Activated CD8-positive, alpha-beta memory T cell treated with anti-CD3 and anti-CD28 coated beads, Interleukin-2, amount 50 U/mL, for 1 hour (primary cell): ENCODE results near the gene KRT14.
"Not testable (repeated sequence)": the region's sequence is repeated elsewhere in the genome, so short reads cannot be mapped to it uniquely, and the experiment has no call there.

ENCODE experiments used
- DNase-seq: peaks from one replicate; pipeline ENCODE4 v3.0.0-alpha.2; 2020; ENCODE audit errors: extremely low read depth

KRT14 gene

DNA sequence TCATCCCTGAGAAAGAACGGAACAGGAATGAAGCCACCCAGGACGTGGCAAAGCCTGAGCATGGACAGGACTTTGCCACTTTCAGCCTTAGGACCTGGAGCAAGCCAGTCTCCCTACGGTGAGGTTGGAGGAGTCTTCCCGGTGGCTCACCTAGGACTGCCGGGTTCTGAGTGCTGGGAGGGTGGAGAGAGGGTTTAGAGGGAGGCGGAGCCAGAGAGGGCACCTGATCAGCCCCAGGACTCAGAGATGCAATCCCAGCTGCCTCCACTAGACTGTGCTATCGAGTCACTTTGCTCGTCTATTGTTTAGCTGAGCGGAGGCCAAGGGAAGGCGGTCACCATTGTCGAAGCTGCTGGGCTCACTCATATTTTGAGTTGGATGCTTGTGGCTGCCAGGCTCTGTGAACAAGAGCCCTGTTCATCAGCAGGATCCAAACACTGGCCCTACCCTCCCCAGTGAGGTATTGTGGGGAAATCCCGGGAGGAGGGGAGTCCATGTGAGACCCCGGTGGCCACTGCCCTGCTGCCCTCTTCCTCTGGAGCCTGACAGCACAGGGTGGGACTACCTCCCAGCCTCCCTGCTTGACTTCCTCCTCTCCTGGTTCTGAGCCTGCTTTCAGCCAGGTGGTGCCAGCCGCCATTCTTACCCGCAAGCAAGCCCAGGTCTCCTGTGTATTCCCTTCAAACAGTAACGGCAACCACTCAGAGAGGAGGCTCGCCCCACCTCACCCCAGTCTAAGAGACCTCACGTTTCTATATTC, 7.0 kb downstream of the KRT14 start:
- DNase-seq: no peak

- no peak for DNase-seq
Measured at GRCh38 chr17:41578971-41579370, 7.7 kb downstream of the KRT14 start.

- no peak for DNase-seq
Measured at GRCh38 chr17:41578538-41578937, 8.2 kb downstream of the KRT14 start.

DNA sequence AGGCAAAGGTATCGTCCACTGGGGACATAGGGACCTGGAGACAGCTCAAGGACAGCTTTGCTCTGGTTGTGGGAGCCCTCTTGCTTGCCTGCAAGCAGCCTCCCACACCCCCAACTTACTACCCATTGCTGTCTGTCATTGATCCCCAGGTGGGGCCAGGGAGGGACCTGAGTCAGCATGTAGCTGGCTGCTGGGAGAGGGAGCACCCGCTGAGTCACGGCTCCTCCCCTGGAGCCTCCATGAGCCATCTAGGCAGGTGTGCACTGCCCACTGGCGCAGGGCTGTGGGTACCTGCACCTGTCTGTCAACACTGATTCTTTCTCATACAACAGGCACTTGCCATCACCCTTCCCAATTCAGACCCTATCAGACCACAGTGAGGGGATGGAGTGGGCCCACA, 10.0 kb downstream of the KRT14 start:
- DNase-seq: not testable (repeated sequence)

DNA sequence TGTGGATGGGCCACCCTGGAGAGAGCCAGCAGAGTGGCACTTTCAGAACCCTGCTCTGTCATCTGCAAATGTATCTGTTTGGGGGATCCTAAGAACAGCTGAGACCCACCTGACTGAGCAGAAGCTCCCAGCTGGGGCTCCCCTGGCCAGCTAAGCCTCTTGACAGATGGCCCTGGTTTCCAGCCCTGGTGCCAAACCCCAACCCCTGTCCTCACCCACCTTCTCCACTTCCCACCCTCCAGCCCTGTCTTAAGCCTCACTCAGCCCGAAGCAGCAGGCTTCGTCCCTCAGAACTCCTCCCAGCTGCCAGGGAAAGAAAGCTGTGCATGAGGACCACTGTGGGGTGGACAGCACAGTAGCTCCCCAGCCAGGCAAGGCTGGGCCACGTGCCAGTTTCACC, 11.4 kb downstream of the KRT14 start:
- no peak for DNase-seq

DNA sequence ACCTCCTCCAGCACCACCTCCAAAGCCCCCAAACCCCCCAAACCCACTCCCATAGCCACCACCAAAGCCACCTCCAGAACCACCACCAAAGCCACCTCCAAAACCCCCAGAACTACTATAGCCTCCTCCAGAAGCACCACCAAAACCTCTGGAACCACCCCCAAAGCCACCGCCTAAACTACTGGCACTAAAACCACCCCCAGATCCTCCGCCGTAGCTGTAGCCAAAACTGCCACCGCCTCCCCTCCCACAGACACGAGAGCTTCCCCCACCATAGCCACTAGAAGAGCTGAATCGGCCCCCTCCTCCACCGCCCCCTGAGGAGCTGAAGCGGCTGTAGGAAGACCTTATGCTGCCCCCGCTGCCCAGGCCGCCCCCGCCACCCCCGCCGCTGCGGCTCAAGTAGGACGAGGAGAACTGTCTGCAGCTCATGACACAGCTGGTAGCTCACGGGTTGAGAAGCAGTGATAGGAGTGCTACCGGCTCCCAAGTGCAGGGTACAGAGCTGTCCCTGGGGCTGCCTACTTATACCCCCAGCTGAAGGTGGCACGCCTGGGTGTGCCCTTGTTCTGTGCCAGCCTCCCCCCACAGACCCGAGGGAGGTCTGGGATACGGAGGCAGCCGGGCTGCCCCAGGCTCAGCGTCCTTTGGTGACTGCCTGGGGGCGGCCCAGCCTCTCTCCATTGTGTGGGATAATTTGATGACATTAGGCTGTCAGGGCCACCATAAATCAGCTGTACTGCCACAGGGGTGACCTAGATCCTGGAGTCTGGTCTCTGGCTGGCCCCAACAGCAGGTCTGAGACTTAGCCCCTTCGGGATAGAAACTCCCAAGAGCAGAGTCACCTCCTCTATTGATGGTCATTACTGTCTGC, 14.9 kb downstream of the KRT14 start, which contains the start of gene KRT9:
KRT9 (minus strand) TSS at position 499 of the 874 bp plus-strand sequence; CDS start at position 432, 67 bp downstream.
- DNase-seq: no peak

DNA sequence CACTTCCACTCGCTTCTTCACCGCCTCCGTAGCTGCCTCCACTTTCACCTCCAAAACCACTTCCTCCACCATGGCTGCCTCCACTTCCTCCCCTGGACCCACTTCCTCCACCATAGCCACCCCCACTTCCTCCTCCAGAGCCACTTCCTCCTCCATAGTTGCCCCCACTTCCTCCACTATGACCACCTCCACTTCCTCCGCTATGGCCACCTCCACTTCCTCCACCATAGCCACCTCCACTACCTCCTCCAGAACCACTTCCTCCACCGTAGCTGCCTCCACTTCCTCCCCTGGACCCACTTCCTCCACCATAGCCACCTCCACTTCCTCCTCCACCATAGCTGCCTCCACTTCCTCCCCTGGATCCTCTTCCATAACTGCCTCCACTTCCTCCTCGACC, 19.4 kb downstream of the KRT14 start:
- DNase-seq: no peak

- no peak for DNase-seq
Measured at GRCh38 chr17:41565338-41565737, 21.4 kb downstream of the KRT14 start.

GRCh38 chr17:41563607-41564170, 23.0 kb downstream of the KRT14 start:
- DNase-seq: no peak

DNA sequence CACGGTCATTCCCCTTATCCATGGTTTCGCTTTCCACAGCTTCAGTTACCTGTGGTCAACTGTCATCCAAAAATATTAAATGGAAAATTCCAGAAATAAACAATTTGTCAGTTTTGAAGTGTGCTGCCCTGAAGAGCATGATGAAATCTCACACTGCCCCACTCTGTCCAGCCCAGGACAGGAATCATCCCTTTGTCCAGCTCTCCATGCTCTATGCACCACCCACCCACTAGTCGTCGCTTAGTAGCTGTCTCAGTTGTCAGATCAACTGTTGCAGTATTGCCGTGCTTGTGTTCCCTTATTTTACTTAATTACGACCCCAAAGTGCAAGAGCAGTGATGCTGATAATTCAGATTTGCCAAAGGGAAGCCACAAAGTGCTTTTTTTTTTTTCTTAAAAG, 25.1 kb downstream of the KRT14 start:
- no peak for DNase-seq

- no peak for DNase-seq
Measured at GRCh38 chr17:41559548-41559947, 27.1 kb downstream of the KRT14 start.

DNA sequence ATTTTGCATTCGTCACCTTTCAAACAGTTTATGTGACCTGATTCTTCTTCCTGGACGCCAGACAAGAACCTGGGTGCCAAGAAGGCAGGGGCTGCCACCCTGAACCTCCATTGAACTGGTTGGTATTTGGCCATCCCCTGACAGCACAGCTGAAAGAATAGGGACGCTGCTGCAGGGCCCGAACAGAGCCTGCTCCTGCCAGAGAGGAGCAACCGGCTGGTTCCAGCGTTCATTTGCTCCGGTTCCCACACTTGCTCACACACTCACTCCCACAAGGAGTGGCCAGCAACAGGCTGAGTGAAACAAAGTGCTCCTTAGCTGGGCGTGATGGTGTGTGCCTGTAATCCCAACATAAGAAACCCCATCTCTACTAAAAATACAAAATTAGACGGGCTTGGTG, 29.8 kb downstream of the KRT14 start:
- DNase-seq: no peak

- no peak for DNase-seq
Measured at GRCh38 chr17:41556306-41556705, 30.4 kb downstream of the KRT14 start.

DNA sequence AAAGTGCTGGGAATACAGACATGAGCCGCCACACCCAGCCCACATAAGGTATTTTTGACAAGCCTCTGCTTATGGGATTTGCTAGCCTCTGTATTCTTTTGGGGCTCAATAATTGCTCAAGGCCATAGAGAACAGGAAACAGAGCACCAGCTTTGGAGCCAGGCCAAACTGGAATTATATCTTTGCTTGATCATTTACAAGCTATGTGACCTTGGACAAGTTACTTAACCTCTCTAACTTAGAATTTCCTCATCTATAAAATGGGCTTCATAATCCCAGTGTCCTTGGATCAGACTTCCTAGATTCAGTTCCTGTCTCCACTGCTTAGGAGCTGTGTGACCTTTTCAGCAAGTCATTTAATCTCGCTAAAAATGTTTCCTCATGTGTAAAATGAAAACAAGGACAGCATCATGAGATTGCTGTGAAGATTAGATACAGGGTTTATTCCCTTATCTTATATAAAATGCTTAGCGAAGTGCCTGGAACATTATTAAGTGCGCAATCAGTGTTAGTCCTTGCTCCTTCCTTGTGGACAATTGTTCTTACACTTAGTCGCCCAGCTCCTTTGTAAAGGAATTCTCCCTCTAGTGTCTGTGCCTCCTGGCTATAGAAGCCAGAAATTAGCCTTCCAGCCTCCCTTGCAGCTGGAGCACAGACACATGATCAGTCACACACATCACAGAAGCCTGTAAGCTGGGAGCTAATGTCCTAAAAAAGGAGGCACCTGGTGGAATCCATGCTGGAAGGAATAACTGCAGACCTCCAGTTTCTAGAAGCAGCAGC, 31.4 kb downstream of the KRT14 start:
- no peak for DNase-seq

DNA sequence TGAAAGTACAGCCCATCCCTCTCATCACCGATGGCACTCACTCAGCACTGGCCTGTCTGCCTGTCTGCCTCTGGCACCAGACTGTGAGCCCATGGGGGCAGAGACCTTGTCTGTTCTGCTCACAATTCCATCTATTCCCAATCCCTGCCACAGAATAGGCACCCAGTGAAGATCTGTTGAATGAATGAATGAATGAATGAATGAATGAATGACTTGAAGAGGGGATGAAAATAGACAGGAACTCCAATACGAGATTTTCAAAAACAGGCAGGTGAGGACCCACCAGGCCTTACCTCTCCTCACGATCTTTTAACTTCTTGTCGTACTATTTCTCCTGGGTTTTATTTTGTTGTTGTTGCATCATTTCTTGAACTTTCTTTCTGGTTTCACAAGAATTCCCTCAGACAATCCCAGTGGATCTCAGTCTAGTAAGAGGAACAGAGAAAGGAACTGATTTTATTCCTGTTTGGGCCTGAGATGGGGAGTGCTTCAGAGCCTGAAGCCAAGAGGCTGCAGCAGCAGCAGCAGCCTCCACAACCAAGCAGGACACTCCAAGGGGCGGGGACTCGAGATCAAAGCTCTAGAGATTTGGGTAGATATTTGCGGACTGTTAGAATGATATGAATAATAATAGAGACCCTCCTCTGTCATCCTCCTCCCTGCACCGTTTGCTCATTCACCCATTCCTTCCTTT, 32.6 kb downstream of the KRT14 start:
- no peak for DNase-seq

DNA sequence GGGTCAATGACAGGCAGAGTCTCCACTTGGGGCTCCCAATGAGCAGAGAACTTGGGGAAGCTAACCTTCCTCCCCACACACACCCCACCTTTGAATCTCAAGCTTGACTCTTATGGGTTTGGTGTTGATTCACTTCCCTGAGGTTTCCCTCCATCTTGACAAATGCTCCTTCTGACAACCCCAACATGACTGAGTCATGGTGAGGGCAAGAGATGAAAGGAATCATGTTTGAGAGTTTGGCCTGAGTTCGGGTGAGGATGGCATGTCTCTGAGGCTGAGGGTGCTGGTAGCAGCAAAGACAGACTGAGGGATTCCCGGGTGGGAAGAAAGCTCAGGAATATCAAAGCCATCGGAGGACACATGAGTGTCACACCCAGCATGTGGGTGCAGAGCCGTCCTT, 33.5 kb downstream of the KRT14 start:
- no peak for DNase-seq

DNA sequence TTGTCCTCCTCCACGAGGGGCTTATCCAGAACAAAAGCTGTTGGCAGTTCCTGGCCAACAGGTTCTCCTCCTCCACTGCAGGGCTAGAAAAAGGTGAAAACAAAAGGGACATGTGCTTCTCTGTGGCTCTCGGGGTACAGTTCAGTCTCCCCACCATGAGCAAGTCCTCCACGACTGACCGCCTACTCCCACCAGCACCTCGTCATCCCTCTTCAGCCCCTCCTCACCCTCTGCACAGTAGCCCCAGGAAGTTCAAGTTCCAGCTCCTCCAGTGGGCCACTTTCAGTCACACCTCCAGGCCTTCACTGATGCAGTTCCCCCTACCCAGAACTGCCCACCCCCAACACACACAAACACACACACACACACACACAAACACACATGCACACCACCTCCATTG, 34.2 kb downstream of the KRT14 start:
- no peak for DNase-seq

DNA sequence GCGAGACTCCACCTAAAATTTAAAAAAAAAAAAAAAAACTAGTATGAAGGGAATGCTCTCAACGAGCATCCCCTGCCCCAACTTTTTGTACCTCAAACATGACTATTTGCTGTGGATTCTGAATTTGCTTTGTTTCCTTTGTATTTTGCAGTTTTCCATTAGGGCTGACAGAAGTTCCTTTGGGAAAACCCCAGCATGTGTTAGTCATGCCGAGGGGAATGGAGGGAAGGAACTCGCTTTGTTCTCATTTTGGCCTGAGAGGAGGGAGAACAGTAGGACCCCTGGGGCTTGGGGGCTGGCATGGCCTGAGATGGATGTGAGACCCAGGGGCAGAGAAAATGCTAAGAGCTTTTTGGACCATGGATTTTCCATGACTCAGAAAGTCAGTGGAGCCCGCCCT, 35.3 kb downstream of the KRT14 start:
- DNase-seq: no peak

DNA sequence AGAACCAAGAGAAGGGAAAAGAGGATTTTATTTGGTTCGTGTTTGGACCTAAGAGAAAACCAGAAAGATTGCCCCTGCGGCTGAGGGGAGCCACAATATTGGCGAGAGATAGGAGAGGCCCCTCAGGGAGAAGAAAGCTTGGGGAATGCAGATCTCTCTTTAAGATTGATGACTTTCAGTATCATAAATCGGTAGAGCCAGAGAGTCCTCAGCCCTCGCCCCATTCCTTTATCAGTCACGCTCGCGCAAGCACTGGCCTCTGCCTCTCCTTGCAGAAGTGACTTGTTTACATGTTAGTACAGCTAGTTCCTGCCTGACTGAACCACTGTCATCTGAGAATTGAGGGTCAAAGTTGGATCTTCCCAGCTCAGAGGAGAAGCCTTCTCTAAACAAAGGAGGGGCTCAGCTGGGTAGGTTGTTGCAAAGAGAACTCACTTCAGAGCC, 37.1 kb downstream of the KRT14 start:
- DNase-seq: no peak

DNA sequence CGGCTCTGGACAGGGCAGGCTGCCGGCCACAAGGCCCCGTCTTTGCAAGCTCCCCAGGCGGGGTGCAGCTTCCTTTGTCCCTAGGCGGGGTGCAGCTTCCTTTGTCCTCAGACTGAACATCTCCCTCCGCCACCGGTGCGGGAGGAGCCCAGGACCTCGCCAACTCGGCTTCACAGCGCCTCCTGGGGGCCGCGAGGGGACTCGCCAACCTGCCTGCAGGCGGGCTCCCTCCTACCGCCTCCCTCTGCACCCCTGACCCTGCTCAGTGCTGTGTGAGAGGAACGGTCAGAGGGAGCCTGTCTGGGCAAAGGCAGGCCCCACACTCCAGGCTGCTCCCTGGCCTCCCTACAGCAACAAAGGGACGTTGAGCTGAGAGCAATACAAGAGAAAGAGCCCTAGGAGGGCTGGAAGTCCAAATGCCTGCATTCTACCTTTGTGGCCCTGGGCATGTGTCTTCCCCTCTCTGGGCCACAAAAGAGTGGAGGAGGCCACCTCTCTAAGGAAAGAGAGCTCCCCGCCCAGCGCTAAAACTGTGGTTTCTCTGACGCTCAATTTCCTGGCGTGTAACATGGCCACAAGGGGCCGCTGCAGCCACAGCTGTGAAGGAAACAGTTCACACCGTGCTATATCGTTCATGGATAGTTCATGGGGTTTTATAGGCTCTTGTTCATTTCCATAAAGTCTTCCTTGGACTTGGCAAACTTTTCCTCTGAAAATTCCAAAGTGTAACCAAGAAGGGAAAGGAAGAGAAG, 37.7 kb downstream of the KRT14 start:
- peak; percentile 53 for DNase-seq
